Stimulated activated CD4-positive, alpha-beta T cell treated with anti-CD3 and anti-CD28 coated beads, Interleukin-4, amount 100 ng/mL, for 1 hour (primary cell): ENCODE measurements around the gene CPSF7.

Experiments
- DNase-seq: peaks from one replicate; pipeline ENCODE4 v3.0.0-alpha.2; 2020

The CPSF7 gene

GRCh38 chr11:61380884-61381283 is 48.9 kb downstream of the CPSF7 start:
- DNase-seq: no peak

- no peak for DNase-seq
Observed at GRCh38 chr11:61378713-61379313, 51.0 kb downstream of the CPSF7 start.

GRCh38 chr11:61377461-61378160 is 52.2 kb downstream of the CPSF7 start:
- DNase-seq: no peak

DNA sequence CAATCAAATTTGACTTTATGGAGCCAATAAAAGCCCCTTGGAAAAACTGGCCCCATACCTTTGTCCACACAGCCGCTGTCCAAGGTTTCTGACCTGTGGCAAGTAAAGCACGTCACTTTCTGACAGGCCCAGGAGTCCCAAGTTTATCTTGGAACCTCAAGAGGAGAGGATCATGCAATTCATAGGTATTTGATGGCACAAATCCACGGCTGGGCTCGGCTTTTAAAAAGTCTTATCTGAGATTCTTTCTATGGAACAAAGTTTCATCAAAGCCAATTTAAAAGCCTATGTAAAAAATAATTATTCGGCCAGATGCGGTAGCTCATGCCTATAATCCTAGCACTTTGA is 54.0 kb downstream of the CPSF7 start:
- no peak for DNase-seq

DNA sequence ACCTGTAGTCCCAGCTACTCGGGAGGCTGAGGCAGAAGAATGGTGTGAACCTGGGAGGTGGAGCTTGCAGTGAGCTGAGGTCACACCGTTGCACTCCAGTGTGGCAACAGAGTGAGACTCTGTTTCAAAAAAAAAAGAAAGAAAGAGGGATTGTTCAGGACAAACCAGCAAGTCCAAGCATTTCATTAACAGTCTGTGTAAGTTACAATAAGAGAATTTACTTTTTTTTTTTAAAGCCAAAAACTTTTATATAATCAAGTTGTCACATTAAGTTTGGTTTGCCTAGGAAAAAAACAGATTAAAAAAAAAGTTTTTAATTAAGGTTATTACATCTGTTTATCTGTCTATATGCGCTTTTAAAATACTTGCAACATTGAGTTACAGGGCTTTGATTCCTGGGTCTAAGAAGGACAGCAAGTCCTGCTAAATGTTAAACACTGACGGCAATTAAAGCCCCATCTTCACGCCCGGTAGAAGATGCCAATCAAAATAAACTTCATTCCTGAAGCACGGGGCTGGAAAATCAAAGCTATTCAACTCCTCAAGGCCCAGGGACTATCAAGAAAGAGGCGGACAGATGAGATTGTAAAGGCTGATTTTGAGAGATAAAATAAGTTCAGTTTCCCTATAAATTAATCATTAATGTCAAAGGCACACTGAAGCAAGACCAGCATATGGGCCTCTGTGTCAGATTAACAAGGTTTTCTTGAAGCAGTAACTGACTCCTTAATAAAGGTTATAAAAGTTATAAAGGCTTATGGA is 56.9 kb downstream of the CPSF7 start:
- DNase-seq: no peak

DNA sequence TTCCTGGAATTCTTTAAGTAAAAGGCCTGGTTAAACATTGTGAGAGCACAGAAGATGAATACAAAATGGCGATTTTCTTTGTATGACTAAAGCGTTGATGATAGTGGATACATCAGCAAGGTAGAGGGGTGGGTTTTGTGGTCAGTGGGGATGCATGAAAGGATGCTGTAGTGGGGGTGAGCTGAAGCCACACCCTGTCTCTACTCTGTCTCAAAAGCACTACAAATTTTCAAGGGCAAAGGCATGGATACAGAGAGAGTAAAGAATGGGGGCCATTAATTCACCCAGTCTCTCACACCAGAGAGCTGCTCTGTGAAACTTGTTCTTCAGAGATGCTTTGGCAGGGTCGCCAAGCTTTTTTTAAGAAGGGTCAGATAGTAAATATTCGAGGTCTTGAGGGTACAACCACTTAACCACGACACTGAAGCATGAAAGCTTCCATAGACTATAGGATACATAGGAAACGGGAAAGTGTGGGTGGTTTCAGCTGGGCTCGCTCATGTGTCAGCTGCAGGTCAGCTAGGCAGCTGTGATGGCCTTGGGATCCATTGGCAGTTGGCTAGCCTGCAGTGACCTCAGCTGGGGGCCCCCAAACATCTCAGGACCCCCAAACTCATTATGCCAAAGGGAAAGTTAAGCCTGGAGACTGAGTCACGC is 59.3 kb downstream of the CPSF7 start:
- no peak for DNase-seq

DNA sequence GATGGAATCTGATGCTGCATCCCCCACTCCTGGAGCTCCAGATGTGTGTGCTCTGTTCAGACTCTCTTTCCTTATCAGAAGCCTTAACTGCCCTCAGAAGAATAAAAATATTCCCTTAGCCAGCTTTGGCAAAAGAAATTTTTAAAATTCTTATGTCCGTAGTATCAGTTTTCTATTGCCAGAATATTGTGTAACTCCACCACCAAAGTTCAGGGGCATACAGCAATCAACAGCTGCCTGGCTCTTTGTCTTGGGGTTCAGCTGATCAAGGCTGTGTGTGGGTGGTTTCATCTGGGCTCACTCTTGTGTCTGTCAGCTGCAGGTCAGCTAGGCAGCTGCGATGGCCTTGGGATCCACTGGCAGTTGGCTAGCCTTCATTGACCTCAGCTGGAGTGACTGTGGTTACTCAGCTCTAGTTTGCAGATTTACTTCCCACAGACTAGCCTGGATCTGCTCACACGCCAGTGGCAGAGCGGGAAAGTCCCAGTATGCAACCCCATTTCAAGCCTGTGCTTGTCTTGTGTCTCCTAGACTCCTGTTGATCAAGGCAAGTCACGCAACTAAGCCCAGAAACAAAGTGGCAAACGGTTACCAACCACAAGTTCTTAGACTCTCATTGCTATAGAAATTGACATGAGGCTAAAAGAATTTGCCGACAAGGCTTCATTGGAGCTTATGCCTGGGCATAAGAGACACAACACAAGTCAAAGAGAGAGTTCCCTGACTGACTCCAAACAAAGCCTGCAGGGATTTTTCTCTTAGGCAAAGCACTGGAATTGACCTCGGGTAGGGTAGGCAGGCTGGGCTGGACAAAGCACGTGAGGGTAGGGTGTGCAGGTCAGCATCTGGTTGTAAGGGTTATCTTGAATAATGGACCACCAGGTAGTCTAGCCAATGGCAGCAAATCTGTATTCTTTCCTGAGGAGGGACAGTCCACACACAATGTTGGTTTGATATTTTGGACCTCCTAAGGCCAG is 60.1 kb downstream of the CPSF7 start:
- DNase-seq: no peak

GRCh38 chr11:61368646-61369045 is 61.1 kb downstream of the CPSF7 start:
- DNase-seq: no peak

DNA sequence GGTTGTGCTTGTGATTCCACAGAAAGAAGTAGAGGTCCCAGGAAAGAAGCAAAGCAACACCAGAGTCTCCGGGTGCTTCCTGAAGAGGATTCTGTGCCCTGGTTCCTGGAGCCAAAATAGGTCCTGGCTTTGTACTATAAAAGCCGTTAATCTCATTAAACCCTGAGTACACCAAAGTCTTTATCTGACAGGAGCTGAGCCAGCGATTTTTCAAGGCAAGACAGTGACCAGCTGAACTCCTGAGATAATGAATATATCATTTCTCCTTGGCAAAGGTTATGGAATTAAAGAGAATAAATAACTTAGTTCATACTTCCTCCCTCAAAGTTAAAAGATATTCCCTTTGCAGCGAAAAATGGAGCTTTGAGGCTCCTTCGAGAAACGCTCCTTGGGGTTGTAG is 62.4 kb downstream of the CPSF7 start:
- no peak for DNase-seq

GRCh38 chr11:61364012-61364675 is 65.6 kb downstream of the CPSF7 start:
- DNase-seq: no peak

GRCh38 chr11:61362542-61362875 is 67.3 kb downstream of the CPSF7 start:
- peak; percentile 23 for DNase-seq

- DNase-seq: peak; percentile 87
Observed at GRCh38 chr11:61361741-61362541, 67.8 kb downstream of the CPSF7 start, which contains the start of the genes CYB561A3 and TMEM138. TSS of gene CYB561A3 (minus strand) at chr11:61361882. CDS start at chr11:61356713, 5,169 bp downstream. TSS of gene TMEM138 (plus strand) at chr11:61362374. CDS start at chr11:61364391, 2,017 bp downstream.

GRCh38 chr11:61361237-61361740 is 68.5 kb downstream of the CPSF7 start:
- DNase-seq: no peak

DNA sequence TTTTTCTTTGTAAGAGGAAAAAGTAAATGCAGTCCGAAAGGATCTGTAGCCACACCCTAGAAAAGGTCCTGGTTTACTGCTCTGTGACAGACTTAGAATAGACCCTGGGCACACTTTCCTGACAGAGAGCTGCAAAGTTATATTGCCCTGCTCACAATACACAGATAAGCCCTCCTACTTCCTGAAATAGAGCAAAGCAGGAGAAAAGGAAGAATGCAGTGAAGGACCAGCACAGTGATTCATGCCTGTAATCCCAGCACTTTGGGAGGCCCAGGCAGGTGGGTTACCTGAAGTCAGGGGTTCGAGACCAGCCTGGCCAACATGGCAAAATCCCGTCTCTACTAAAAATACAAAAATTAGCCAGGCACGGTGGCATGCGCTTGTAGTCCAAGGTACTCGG is 70.3 kb downstream of the CPSF7 start:
- no peak for DNase-seq

GRCh38 chr11:61358566-61358965 is 71.2 kb downstream of the CPSF7 start:
- DNase-seq: no peak

GRCh38 chr11:61357894-61358239 is 71.9 kb downstream of the CPSF7 start:
- no peak for DNase-seq

- no peak for DNase-seq
Observed at GRCh38 chr11:61357233-61357893, 72.4 kb downstream of the CPSF7 start.

DNA sequence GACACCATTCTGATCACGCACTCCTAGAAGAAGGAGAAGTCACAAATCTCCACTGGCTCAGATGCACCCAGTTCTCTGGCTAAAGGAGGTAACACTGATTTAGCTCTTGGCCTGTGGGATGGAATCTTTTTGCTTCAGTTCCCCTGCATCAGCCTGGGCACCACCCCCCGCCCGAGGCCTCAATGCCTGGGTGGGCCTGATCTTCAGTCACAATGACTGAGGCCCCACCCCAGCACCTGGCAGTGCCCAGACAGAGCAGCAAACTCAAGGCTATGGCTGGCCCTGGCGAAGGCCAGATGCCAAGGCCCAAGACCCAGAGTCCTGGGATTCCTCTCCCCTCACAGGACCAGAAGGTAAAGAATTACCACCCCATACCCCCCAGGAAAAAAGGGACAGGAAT is 73.1 kb downstream of the CPSF7 start:
- no peak for DNase-seq

DNA sequence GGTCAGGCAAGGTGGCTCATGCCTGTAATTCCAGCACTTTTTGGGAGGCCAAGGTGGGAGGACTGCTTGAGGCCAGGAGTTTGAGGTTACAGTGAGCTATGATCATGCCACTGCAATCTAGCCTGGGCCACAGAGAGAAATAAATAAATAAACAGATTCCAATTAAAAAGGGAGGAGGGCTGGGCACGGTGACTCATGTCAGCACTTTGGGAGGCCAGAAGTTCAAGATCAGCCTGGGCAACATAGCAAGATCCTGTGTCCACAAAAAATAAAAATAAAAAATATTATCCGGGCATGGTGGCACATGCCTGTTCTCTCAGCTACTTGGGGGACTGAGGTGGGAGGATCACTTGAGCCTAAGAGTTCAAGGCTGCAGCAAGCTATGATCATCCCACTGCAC is 75.6 kb downstream of the CPSF7 start:
- DNase-seq: no peak
